NT2/D1 (cell line): ENCODE data around the gene WDR88.

Experiments used
- DNase-seq: peaks from one replicate; pipeline ENCODE4 v3.0.0-alpha.2; 2011; ENCODE audit warnings: low read depth, low spot score
- H3K27me3 ChIP-seq: 2 replicates; pipeline ENCODE4 v1.6.0; 2011; ENCODE audit warnings: mild to moderate bottlenecking; ENCODE audit not compliant: insufficient read length, insufficient read depth
- H3K36me3 ChIP-seq: 2 replicates; pipeline ENCODE4 v1.6.1; 2011; ENCODE audit warnings: mild to moderate bottlenecking, low read length, mixed read lengths; ENCODE audit not compliant: insufficient read depth, insufficient read length
- H3K4me1 ChIP-seq: 2 replicates; pipeline ENCODE4 v1.5.1; 2011; ENCODE audit not compliant: insufficient read depth, insufficient read length
- H3K4me3 ChIP-seq: 2 replicates; pipeline ENCODE4 v1.5.1; 2011; ENCODE audit warnings: low read depth; ENCODE audit not compliant: insufficient read length
- H3K9ac ChIP-seq: 2 replicates; pipeline ENCODE4 v1.6.0; 2011; ENCODE audit warnings: low read depth; ENCODE audit not compliant: insufficient read length
- H3K9me3 ChIP-seq: 2 replicates; pipeline ENCODE4 v1.5.1; 2011; ENCODE audit warnings: mild to moderate bottlenecking, low read length; ENCODE audit not compliant: insufficient read depth
- SUZ12 ChIP-seq: IDR thresholded peaks from 2 replicates; pipeline ENCODE4 v1.6.1; 2011; ENCODE audit not compliant: insufficient read length, insufficient read depth; ENCODE audit errors: extremely low read depth
- YY1 ChIP-seq: IDR thresholded peaks from 2 replicates; pipeline ENCODE4 v1.6.1; 2011; ENCODE audit not compliant: insufficient read length, insufficient read depth
- ZNF274 ChIP-seq: IDR thresholded peaks from 2 replicates; pipeline ENCODE4 v1.6.1; 2011; ENCODE audit warnings: mild to moderate bottlenecking, low read depth, low read length

The WDR88 gene

DNA sequence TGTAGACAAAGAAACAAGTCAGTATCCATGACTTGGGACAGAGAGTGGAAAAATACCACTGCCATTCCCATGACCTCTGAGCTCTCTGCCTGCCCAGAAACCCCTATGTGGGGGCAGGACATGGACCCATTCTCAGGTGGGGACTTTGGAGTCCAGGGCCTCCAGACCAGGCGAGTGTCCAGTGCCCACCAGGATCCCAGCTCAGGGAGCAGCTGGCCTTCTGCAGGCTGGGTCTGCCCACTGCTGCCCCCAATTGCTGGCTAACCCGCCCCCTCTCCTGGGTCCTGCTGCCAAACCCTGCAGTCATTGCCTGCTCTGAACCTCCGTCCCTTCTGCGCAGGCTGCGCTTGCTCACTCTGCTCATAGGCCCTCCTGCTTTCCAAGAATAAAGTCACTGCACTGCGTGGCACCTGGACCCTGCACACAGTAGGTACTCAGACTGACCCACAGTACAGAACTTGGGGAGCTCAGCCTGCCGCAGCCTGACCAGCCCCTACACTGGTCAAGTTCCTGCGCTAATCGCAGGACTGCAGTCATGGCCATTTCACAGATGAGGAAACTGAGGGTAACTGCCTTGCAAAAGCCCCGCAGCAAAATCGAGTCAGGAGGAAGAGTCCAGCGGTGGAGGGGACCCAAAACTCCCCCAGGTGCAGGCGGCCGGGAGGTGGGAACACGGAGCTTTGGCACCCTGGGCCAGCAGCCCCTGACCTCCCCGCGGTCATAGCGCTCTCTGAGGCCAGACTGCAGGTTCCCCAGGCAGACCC lies 93.0 kb downstream of the WDR88 start:
- DNase-seq = no peak
- Histone ChIP-seq H3K36me3 (no peaks in the 10 kb centered on the region), H3K4me3 (peak overlapping the region; percentile 37), H3K9me3 (peaks cover 23% of the 10 kb centered on the region), H3K4me1 (peaks cover 2% of the 10 kb centered on the region), H3K27me3 (peaks cover 29% of the 10 kb centered on the region), H3K9ac (no peak overlapping the region)
- TF ChIP-seq ZNF274 (no peak), YY1 (no peak), SUZ12 (no peak)
